Kidney epithelial cell (primary cell): ENCODE measurements around the gene ATP5MG. TPM values are rescaled to one million over a fixed set of nuclear protein-coding genes. Genes with fewer than 3 reads are reported as not detected.

Experiments
- DNase-seq: peaks from one replicate; pipeline ENCODE4 v3.0.0-alpha.2; 2010; ENCODE audit warnings: low read depth
- H3K27me3 ChIP-seq: 2 replicates; pipeline ENCODE4 v1.6.0; 2011; ENCODE audit warnings: low read length; ENCODE audit not compliant: control insufficient read depth, insufficient read depth
- H3K36me3 ChIP-seq: 2 replicates; pipeline ENCODE4 v1.5.1; 2011; ENCODE audit warnings: low read length; ENCODE audit not compliant: control insufficient read depth, insufficient read depth
- H3K4me3 ChIP-seq: 2 replicates; pipeline ENCODE4 v1.5.1; 2011; ENCODE audit warnings: low read depth, mild to moderate bottlenecking, control low read depth, low read length
- CTCF ChIP-seq: IDR thresholded peaks from 2 replicates; pipeline ENCODE4 v1.5.1; 2011; ENCODE audit warnings: mild to moderate bottlenecking, moderate library complexity, low read length, control low read depth, inconsistent platforms; ENCODE audit not compliant: insufficient read depth, poor library complexity, severe bottlenecking
- total RNA-seq: library from RNA; depleted of rRNA; stranded (reverse); fragments of >200 nt; gene quantifications from 2 replicates; pipeline ENCODE4 v1.2.3, GENCODE V29; 2015

The ATP5MG gene
- total RNA-seq, 1 donor from 2014 or later: 52.7 TPM

- TF ChIP-seq CTCF: no peak
- Histone ChIP-seq H3K27me3 (no peaks in the 10 kb centered on the region), H3K36me3 (no peaks in the 10 kb centered on the region), H3K4me3 (no peak overlapping the region)
- no peak for DNase-seq
Observed at GRCh38 chr11:118448294-118448693, 46.9 kb downstream of the ATP5MG start.

- Histone ChIP-seq H3K4me3 (no peak overlapping the region), H3K36me3 (no peaks in the 10 kb centered on the region), H3K27me3 (no peaks in the 10 kb centered on the region)
- DNase-seq: no peak
- TF ChIP-seq CTCF: no peak
Observed at GRCh38 chr11:118449316-118449918, 48.0 kb downstream of the ATP5MG start.

DNA sequence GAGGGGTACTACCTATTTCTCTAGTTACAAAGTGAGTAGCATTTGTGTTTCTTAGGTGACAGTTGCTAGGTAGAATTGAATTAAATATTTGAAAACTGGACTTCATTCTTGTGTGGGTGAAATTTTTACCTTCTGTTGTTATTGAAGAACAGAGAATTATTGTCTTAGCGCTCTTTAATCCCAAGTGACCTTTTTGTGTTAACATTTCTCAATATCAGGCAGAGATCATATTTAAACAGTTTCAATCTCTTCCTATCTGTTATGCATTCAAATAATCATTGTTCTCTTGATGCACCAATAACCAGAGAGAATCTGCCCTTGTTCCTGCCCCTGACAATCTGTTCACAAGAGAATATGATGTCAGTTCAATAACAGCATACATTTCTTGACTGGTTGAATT is 49.0 kb downstream of the ATP5MG start:
- Histone ChIP-seq H3K27me3 (no peaks in the 10 kb centered on the region), H3K4me3 (no peak overlapping the region), H3K36me3 (no peaks in the 10 kb centered on the region)

More for the DNA sequence above, 49.0 kb downstream of the ATP5MG start:
- no peak for TF ChIP-seq CTCF
- no peak for DNase-seq

Other genes with a start within 250 kb of the ATP5MG start
- gene SCN4B, start 248.8 kb upstream of the ATP5MG start, total RNA-seq: 0.41 and 0.79 TPM in 2 replicates
- gene SCN2B, start 225.0 kb upstream of the ATP5MG start, total RNA-seq: 0.04 and 0.07 TPM in 2 replicates
- 2.5 TPM in 1 of 2 replicates, not detected in the other for gene JAML, start 176.6 kb upstream of the ATP5MG start, total RNA-seq
- gene MPZL3, start 149.2 kb upstream of the ATP5MG start, total RNA-seq: 7.9 and 9.4 TPM in 2 replicates
- 12.1 and 13.1 TPM in 2 replicates for gene MPZL2, start 137.3 kb upstream of the ATP5MG start, total RNA-seq
- not detected in 2 replicates for gene CD3E, start 96.9 kb upstream of the ATP5MG start, total RNA-seq
- not detected in 2 replicates for gene CD3D, start 58.9 kb upstream of the ATP5MG start, total RNA-seq
- gene CD3G, start 57.3 kb upstream of the ATP5MG start, total RNA-seq: not detected in 2 replicates
- gene UBE4A, start 42.0 kb upstream of the ATP5MG start, total RNA-seq: 45.0 and 49.3 TPM in 2 replicates
- gene KMT2A, start 34.9 kb downstream of the ATP5MG start, total RNA-seq: 42.2 and 45.6 TPM in 2 replicates
- 0.62 and 1.0 TPM in 2 replicates for gene TTC36, start 125.9 kb downstream of the ATP5MG start, total RNA-seq
- 47.9 and 71.6 TPM in 2 replicates for gene TMEM25, start 129.6 kb downstream of the ATP5MG start, total RNA-seq
- 28.9 and 30.1 TPM in 2 replicates for gene IFT46, start 164.3 kb downstream of the ATP5MG start, total RNA-seq
- gene ARCN1, start 170.8 kb downstream of the ATP5MG start, total RNA-seq: 122 and 127 TPM in 2 replicates
- gene PHLDB1, start 206.0 kb downstream of the ATP5MG start, total RNA-seq: 99.0 and 107 TPM in 2 replicates